Skeletal muscle cell (primary cell): ENCODE results near the gene SHROOM3.
A peak's percentile ranks its signal among the peaks of the same experiment; 100 is the strongest.
"Not testable (repeated sequence)": the region's sequence is repeated elsewhere in the genome, so short reads cannot be mapped to it uniquely, and the experiment has no call there.

Experiments
- DNase-seq: peaks from one replicate; pipeline ENCODE4 v3.0.0-alpha.2; 2010; ENCODE audit warnings: low read depth
- H3K4me3 ChIP-seq: 2 replicates; pipeline ENCODE4 v1.5.1; 2011; ENCODE audit warnings: low read depth, mild to moderate bottlenecking, control low read depth, low read length, moderate library complexity

SHROOM3 gene

GRCh38 chr4:76608549-76608948, 173.5 kb downstream of the SHROOM3 start:
- not testable (repeated sequence) for H3K4me3 ChIP-seq, DNase-seq

- H3K4me3 ChIP-seq = no peak overlapping the region
- DNase-seq = no peak
These were observed 175.9 kb downstream of the SHROOM3 start for GRCh38 chr4:76610751-76611547.

GRCh38 chr4:76611616-76612207, 176.7 kb downstream of the SHROOM3 start:
- no peak overlapping the region for H3K4me3 ChIP-seq
- DNase-seq = no peak

- DNase-seq = no peak
- no peak overlapping the region for H3K4me3 ChIP-seq
These were observed 179.6 kb downstream of the SHROOM3 start for GRCh38 chr4:76614589-76614988.

- no peak for DNase-seq
- no peak overlapping the region for H3K4me3 ChIP-seq
These were observed 181.0 kb downstream of the SHROOM3 start for GRCh38 chr4:76615999-76616398.

- DNase-seq = no peak
- H3K4me3 ChIP-seq = no peak overlapping the region
These were observed 181.5 kb downstream of the SHROOM3 start for GRCh38 chr4:76616526-76616925.

- DNase-seq = no peak
These were observed 185.9 kb downstream of the SHROOM3 start for GRCh38 chr4:76620723-76621468.

GRCh38 chr4:76622126-76622525, 187.1 kb downstream of the SHROOM3 start:
- H3K4me3 ChIP-seq = no peak overlapping the region
- no peak for DNase-seq

More at GRCh38 chr4:76620723-76621468, 185.9 kb downstream of the SHROOM3 start:
- H3K4me3 ChIP-seq = no peak overlapping the region

- DNase-seq = no peak
- H3K4me3 ChIP-seq = no peak overlapping the region
These were observed 187.7 kb downstream of the SHROOM3 start for GRCh38 chr4:76622717-76623116.

GRCh38 chr4:76623217-76624045, 188.4 kb downstream of the SHROOM3 start:
- no peak overlapping the region for H3K4me3 ChIP-seq
- no peak for DNase-seq

GRCh38 chr4:76624241-76624681, 189.2 kb downstream of the SHROOM3 start:
- no peak overlapping the region for H3K4me3 ChIP-seq
- DNase-seq = peak; percentile 89

- H3K4me3 ChIP-seq = no peak overlapping the region
- DNase-seq = no peak
These were observed 190.1 kb downstream of the SHROOM3 start for GRCh38 chr4:76624931-76625715.

GRCh38 chr4:76626686-76627465, 191.8 kb downstream of the SHROOM3 start:
- no peak overlapping the region for H3K4me3 ChIP-seq
- DNase-seq = no peak

GRCh38 chr4:76628251-76628650, 193.2 kb downstream of the SHROOM3 start:
- no peak overlapping the region for H3K4me3 ChIP-seq
- DNase-seq = no peak

- H3K4me3 ChIP-seq = no peak overlapping the region
- no peak for DNase-seq
These were observed 195.7 kb downstream of the SHROOM3 start for GRCh38 chr4:76630741-76631140.

GRCh38 chr4:76634220-76634619, 199.2 kb downstream of the SHROOM3 start:
- H3K4me3 ChIP-seq = no peak overlapping the region
- no peak for DNase-seq

- no peak for DNase-seq
- no peak overlapping the region for H3K4me3 ChIP-seq
These were observed 202.8 kb downstream of the SHROOM3 start for GRCh38 chr4:76637712-76638361.

- no peak overlapping the region for H3K4me3 ChIP-seq
- no peak for DNase-seq
These were observed 204.3 kb downstream of the SHROOM3 start for GRCh38 chr4:76639288-76639687.
